Brain microvascular endothelial cell (primary cell): Measurements from ENCODE around the gene C22orf15.

Experiments
- DNase-seq: peaks from one replicate; pipeline ENCODE4 v3.0.0-alpha.2; 2020
- H3K27ac ChIP-seq: fragments of 250-450 bp; sonication (Bioruptor Pico); 2 replicates; pipeline ENCODE4 v1.5.1; 2020; ENCODE audit warnings: mild to moderate bottlenecking, moderate library complexity
- H3K27me3 ChIP-seq: fragments of 250-450 bp; sonication (Bioruptor Pico); replicated peaks from 2 replicates; pipeline ENCODE4 v1.5.1; 2020; ENCODE audit warnings: mild to moderate bottlenecking
- H3K36me3 ChIP-seq: fragments of 250-450 bp; sonication (Bioruptor Pico); replicated peaks from 2 replicates; pipeline ENCODE4 v1.5.1; 2020; ENCODE audit warnings: mild to moderate bottlenecking
- H3K4me3 ChIP-seq: 2 replicates; pipeline ENCODE4 v1.5.1; 2011; ENCODE audit warnings: low read depth, mild to moderate bottlenecking, control low read depth, low read length, moderate library complexity
- CTCF ChIP-seq: IDR thresholded peaks from 2 replicates; pipeline ENCODE4 v1.5.1; 2011; ENCODE audit warnings: low read depth, mild to moderate bottlenecking, moderate library complexity, low read length, control low read depth, inconsistent platforms; ENCODE audit errors: missing control alignments
- in situ Hi-C: cut with HindIII; loops from 2 replicates; pipeline ENCODE4 v1.10.0; 2017; ENCODE audit warnings: low sequenced_read_pairs, low pct_ligation_motif_present

Gene C22orf15

GRCh38 chr22:23756891-23757290, 5.9 kb upstream of the C22orf15 start:
- in situ Hi-C loops = no loop called here
- Histone ChIP-seq H3K27me3 (no peaks in the 10 kb centered on the region), H3K36me3 (no peaks in the 10 kb centered on the region), H3K27ac (no peak overlapping the region), H3K4me3 (no peak overlapping the region)
- no peak for TF ChIP-seq CTCF
- no peak for DNase-seq

DNA sequence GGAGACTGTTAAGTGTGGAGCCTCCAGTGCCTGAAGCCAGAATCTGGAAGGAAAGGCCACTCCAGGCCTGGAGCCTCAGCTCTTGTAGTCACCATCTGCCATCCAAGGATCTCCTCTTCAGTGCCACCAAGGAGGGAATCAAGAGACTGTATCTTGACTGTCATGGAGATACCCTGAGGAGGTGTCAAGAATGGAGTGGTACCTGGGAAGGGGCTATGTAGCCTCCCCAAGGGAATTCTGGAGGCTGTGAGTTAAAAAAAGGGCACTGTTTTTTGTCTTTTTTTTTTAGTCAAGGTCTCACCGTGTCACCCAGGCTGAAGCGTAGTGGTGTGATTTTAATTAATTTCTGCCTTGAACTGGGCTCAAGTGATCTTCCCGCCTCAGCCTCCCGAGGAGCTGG, 3.2 kb upstream of the C22orf15 start:
- no peak overlapping the region for H3K27ac ChIP-seq
- in situ Hi-C loops = no loop called here
- H3K36me3 ChIP-seq = no peaks in the 10 kb centered on the region
- H3K27me3 ChIP-seq = no peaks in the 10 kb centered on the region
- H3K4me3 ChIP-seq = no peak overlapping the region
- TF ChIP-seq CTCF = no peak
- DNase-seq = no peak

GRCh38 chr22:23760056-23760455, 2.7 kb upstream of the C22orf15 start:
- Histone ChIP-seq H3K36me3 (no peaks in the 10 kb centered on the region), H3K4me3 (no peak overlapping the region), H3K27me3 (no peaks in the 10 kb centered on the region), H3K27ac (no peak overlapping the region)
- DNase-seq = no peak
- TF ChIP-seq CTCF = no peak
- in situ Hi-C loops = no loop called here

DNA sequence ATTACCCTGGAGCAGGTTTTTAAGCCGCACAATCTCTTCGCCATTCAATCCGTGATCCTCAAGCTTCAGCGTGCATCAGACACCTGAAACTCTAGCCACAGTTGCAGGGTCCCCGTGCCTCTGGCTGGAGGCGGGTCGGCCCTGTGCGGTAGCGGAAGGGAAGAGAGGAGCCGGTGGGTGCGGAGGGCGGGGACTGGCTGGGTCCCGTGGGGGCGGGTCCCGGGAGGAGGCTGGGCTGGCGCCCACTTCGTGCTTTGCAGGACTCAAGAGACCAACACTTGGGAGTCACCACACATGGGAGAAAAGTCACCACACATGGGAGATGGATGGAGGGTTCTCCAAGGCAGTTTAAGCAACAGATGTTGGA, 772 bp downstream of the C22orf15 start:
- no peak for DNase-seq
- no peak for TF ChIP-seq CTCF
- Histone ChIP-seq H3K27ac (no peak overlapping the region), H3K4me3 (no peak overlapping the region), H3K36me3 (no peaks in the 10 kb centered on the region), H3K27me3 (no peaks in the 10 kb centered on the region)
- in situ Hi-C loops = no loop called here

DNA sequence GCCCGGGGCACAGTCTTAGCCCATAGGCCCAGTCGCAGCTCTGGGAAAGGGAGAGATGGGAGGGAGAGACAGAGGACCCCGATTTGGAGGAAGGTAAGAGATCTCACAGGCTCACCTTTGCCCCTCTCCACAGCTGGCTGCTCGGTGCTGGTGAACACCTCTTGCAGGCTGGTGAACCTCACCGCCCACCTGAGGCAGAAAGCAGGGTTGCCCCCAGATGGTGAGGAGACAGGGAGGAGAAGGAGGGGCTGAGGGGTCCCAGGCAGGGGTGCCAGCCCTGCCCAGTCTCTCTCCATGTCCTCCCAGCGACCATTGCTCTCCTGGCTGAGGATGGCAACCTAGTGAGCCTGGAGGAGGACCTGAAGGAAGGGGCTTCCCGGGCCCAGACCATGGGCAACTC, 1.2 kb downstream of the C22orf15 start:
- no peaks in the 10 kb centered on the region for H3K27me3 ChIP-seq
- in situ Hi-C loops = no loop called here
- H3K36me3 ChIP-seq = no peaks in the 10 kb centered on the region
- H3K4me3 ChIP-seq = no peak overlapping the region
- no peak overlapping the region for H3K27ac ChIP-seq
- no peak for DNase-seq
- no peak for TF ChIP-seq CTCF

DNA sequence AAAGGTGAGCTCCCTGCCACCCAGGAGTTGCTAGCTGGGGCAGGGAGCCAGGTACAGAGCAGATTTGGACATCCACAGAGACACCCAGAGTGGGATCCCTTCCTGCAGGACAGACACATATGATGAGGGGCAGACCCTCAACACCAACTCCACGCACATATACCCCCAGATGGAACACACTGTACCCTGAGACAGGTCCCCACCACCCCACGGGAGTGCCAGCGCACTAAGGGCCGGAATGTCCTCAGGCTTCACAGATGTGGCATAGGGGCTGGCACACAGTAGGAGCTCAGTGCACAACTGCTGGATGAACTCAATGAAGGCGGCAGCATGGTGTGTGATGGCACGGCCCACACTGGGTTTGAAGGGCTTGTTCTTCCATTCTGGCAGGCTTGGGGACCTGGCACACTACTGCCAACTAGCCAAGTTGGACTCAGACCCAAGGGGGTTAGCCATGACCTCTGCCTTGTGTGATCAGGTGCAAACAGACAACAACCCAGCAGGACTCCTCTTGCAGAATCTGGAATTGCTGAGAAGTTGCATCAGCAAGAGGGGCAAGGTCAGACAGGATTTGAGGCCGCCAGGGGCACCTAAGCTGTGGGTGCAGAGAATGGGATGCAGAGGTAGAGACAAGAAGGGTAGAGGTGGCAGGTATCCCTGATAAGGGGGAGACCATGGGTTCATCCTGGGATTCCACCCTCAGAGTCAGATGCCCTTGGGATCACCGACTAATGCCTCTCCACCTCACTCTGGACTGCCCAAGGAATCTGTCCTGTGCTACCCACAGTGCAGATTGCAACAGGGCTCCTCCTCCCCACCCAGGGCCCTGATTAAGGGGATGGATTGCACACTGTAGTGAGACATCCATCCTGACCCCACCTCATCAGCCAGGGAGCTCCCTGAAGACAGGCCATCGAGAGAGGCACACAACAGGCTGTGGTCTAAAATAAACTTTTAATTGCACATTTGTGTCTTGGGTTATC, 2.4 kb downstream of the C22orf15 start:
- no peak for TF ChIP-seq CTCF
- no peaks in the 10 kb centered on the region for H3K36me3 ChIP-seq
- in situ Hi-C loops = no loop called here
- no peak overlapping the region for H3K27ac ChIP-seq
- no peak overlapping the region for H3K4me3 ChIP-seq
- no peaks in the 10 kb centered on the region for H3K27me3 ChIP-seq
- no peak for DNase-seq
